Karpas-422 (cell line): ENCODE results near the gene ITPR1. TPM values are rescaled to one million over a fixed set of nuclear protein-coding genes. Genes with fewer than 3 reads are reported as not detected.
"Not testable (repeated sequence)": the region's sequence is repeated elsewhere in the genome, so short reads cannot be mapped to it uniquely, and the experiment has no call there.

Experiments
- DNase-seq: peaks from one replicate; pipeline ENCODE4 v3.0.0-alpha.2; 2015
- H2AFZ ChIP-seq: fragments of 200-600 bp; sonication (generic); 2 replicates; pipeline ENCODE4 v1.6.1; 2014; ENCODE audit warnings: antibody characterized with exemption, low read length, mixed read lengths
- H3K27ac ChIP-seq: fragments of 200-600 bp; sonication (generic); 2 replicates; pipeline ENCODE4 v1.5.1; 2014; ENCODE audit warnings: mild to moderate bottlenecking, low read length, moderate library complexity
- H3K27me3 ChIP-seq: fragments of 200-600 bp; sonication (generic); 2 replicates; pipeline ENCODE4 v1.6.1; 2014; ENCODE audit warnings: low read length, mixed read lengths
- H3K36me3 ChIP-seq: fragments of 200-600 bp; sonication (generic); 2 replicates; pipeline ENCODE4 v1.6.1; 2014; ENCODE audit warnings: low read length, mixed read lengths; ENCODE audit not compliant: insufficient read depth
- H3K4me1 ChIP-seq: fragments of 200-600 bp; sonication (generic); 2 replicates; pipeline ENCODE4 v1.6.1; 2014; ENCODE audit warnings: mild to moderate bottlenecking, low read length, mixed read lengths
- H3K4me2 ChIP-seq: fragments of 200-600 bp; sonication (generic); 2 replicates; pipeline ENCODE4 v1.6.1; 2014; ENCODE audit warnings: low read length, low read depth, mild to moderate bottlenecking; ENCODE audit not compliant: poor library complexity, severe bottlenecking
- H3K4me3 ChIP-seq: fragments of 200-600 bp; sonication (generic); 2 replicates; pipeline ENCODE4 v1.5.1; 2014; ENCODE audit warnings: mild to moderate bottlenecking, antibody characterized with exemption, low read length, mixed read lengths
- H3K79me2 ChIP-seq: fragments of 200-600 bp; sonication (generic); 2 replicates; pipeline ENCODE4 v1.6.1; 2014; ENCODE audit warnings: mild to moderate bottlenecking, low read length, mixed read lengths
- H3K9ac ChIP-seq: fragments of 200-600 bp; sonication (generic); 2 replicates; pipeline ENCODE4 v1.6.0; 2014; ENCODE audit warnings: low read length
- H3K9me2 ChIP-seq: fragments of 200-600 bp; sonication (generic), shearing (Covaris generic); replicated peaks from 2 replicates; pipeline ENCODE4 v1.6.0; 2014; ENCODE audit warnings: mild to moderate bottlenecking, low read length, moderate library complexity; ENCODE audit not compliant: insufficient read depth
- H3K9me3 ChIP-seq: fragments of 300-700, 200-600 bp; sonication (generic); 2 replicates; pipeline ENCODE4 v1.6.1; 2014; ENCODE audit warnings: low read length, mixed read lengths
- H4K20me1 ChIP-seq: fragments of 200-600 bp; sonication (generic); 2 replicates; pipeline ENCODE4 v1.6.1; 2014; ENCODE audit warnings: mild to moderate bottlenecking, antibody characterized with exemption, low read length, low read depth; ENCODE audit not compliant: insufficient read depth
- total RNA-seq: library from RNA; depleted of rRNA; stranded (reverse); fragments of >200 nt; shearing (Covaris generic); gene quantifications from 2 replicates; pipeline ENCODE4 v1.2.3, GENCODE V29; 2014; ENCODE audit warnings: low replicate concordance

The ITPR1 gene
- total RNA-seq, 1 experiment from 2014 or later = 18.2 TPM

GRCh38 chr3:4759689-4760312, 266.7 kb downstream of the ITPR1 start:
- no peak for DNase-seq
- no peak overlapping the region for H3K4me3 ChIP-seq
- H3K4me2 ChIP-seq = no peak overlapping the region
- no peaks in the 10 kb centered on the region for H3K9me2 ChIP-seq
- no peaks in the 10 kb centered on the region for H3K4me1 ChIP-seq
- no peak overlapping the region for H2AFZ ChIP-seq
- H3K27ac ChIP-seq = no peak overlapping the region
- no peak overlapping the region for H3K9ac ChIP-seq
- no peaks in the 10 kb centered on the region for H4K20me1 ChIP-seq
- no peaks in the 10 kb centered on the region for H3K79me2 ChIP-seq
- no peaks in the 10 kb centered on the region for H3K9me3 ChIP-seq
- no peaks in the 10 kb centered on the region for H3K27me3 ChIP-seq
- H3K36me3 ChIP-seq = no peaks in the 10 kb centered on the region

GRCh38 chr3:4761759-4762158, 268.6 kb downstream of the ITPR1 start:
- no peaks in the 10 kb centered on the region for H3K27me3 ChIP-seq
- no peak overlapping the region for H3K4me2 ChIP-seq
- DNase-seq = no peak
- no peaks in the 10 kb centered on the region for H3K9me3 ChIP-seq
- H3K79me2 ChIP-seq = no peaks in the 10 kb centered on the region
- no peaks in the 10 kb centered on the region for H3K36me3 ChIP-seq
- H3K9ac ChIP-seq = no peak overlapping the region
- no peak overlapping the region for H3K27ac ChIP-seq
- no peak overlapping the region for H3K4me3 ChIP-seq
- no peaks in the 10 kb centered on the region for H3K4me1 ChIP-seq
- H2AFZ ChIP-seq = no peak overlapping the region
- H4K20me1 ChIP-seq = no peaks in the 10 kb centered on the region
- no peaks in the 10 kb centered on the region for H3K9me2 ChIP-seq

GRCh38 chr3:4762481-4763230, 269.5 kb downstream of the ITPR1 start:
- H3K9me3 ChIP-seq, H3K4me1 ChIP-seq, H3K79me2 ChIP-seq, H4K20me1 ChIP-seq, H3K36me3 ChIP-seq, H3K4me3 ChIP-seq, H3K9me2 ChIP-seq, DNase-seq, H2AFZ ChIP-seq, H3K9ac ChIP-seq, H3K27ac ChIP-seq, H3K4me2 ChIP-seq, H3K27me3 ChIP-seq: not testable (repeated sequence)

- Histone ChIP-seq H3K4me3 (no peak overlapping the region), H3K9me2 (no peaks in the 10 kb centered on the region), H3K9ac (no peak overlapping the region), H3K36me3 (no peaks in the 10 kb centered on the region), H3K27me3 (no peaks in the 10 kb centered on the region), H4K20me1 (no peaks in the 10 kb centered on the region), H3K9me3 (no peaks in the 10 kb centered on the region), H3K4me2 (no peak overlapping the region), H2AFZ (no peak overlapping the region), H3K27ac (no peak overlapping the region), H3K4me1 (no peaks in the 10 kb centered on the region), H3K79me2 (no peaks in the 10 kb centered on the region)
- no peak for DNase-seq
These were observed 270.6 kb downstream of the ITPR1 start for GRCh38 chr3:4763604-4764247.

GRCh38 chr3:4765212-4765611, 272.1 kb downstream of the ITPR1 start:
- no peak for DNase-seq
- Histone ChIP-seq H4K20me1 (no peaks in the 10 kb centered on the region), H3K79me2 (no peaks in the 10 kb centered on the region), H3K9me2 (no peaks in the 10 kb centered on the region), H3K36me3 (no peaks in the 10 kb centered on the region), H3K4me1 (no peaks in the 10 kb centered on the region), H3K9ac (no peak overlapping the region), H3K4me2 (no peak overlapping the region), H3K27me3 (no peaks in the 10 kb centered on the region), H3K9me3 (no peaks in the 10 kb centered on the region), H2AFZ (no peak overlapping the region), H3K27ac (no peak overlapping the region), H3K4me3 (no peak overlapping the region)

GRCh38 chr3:4766263-4766662, 273.1 kb downstream of the ITPR1 start:
- Histone ChIP-seq H3K27me3 (no peaks in the 10 kb centered on the region), H3K79me2 (no peaks in the 10 kb centered on the region), H3K9me2 (no peaks in the 10 kb centered on the region), H3K36me3 (no peaks in the 10 kb centered on the region), H3K9me3 (no peaks in the 10 kb centered on the region), H3K4me1 (no peaks in the 10 kb centered on the region), H3K4me3 (no peak overlapping the region), H4K20me1 (no peaks in the 10 kb centered on the region), H3K27ac (no peak overlapping the region), H3K9ac (no peak overlapping the region), H3K4me2 (no peak overlapping the region), H2AFZ (no peak overlapping the region)
- DNase-seq = no peak

GRCh38 chr3:4766716-4767499, 273.8 kb downstream of the ITPR1 start:
- Histone ChIP-seq H4K20me1 (no peaks in the 10 kb centered on the region), H3K9me2 (no peaks in the 10 kb centered on the region), H3K4me3 (no peak overlapping the region), H3K9ac (no peak overlapping the region), H3K9me3 (no peaks in the 10 kb centered on the region), H3K36me3 (no peaks in the 10 kb centered on the region), H3K4me1 (no peaks in the 10 kb centered on the region), H3K4me2 (no peak overlapping the region), H3K27ac (no peak overlapping the region), H3K79me2 (no peaks in the 10 kb centered on the region), H2AFZ (no peak overlapping the region), H3K27me3 (no peaks in the 10 kb centered on the region)
- DNase-seq = no peak

- no peak overlapping the region for H3K4me2 ChIP-seq
- H4K20me1 ChIP-seq = no peaks in the 10 kb centered on the region
- H3K4me3 ChIP-seq = no peak overlapping the region
- no peaks in the 10 kb centered on the region for H3K9me2 ChIP-seq
- no peak for DNase-seq
- no peaks in the 10 kb centered on the region for H3K36me3 ChIP-seq
- no peaks in the 10 kb centered on the region for H3K27me3 ChIP-seq
- no peaks in the 10 kb centered on the region for H3K4me1 ChIP-seq
- H2AFZ ChIP-seq = no peak overlapping the region
- H3K9me3 ChIP-seq = no peaks in the 10 kb centered on the region
- H3K27ac ChIP-seq = no peak overlapping the region
- no peaks in the 10 kb centered on the region for H3K79me2 ChIP-seq
- no peak overlapping the region for H3K9ac ChIP-seq
These were observed 274.9 kb downstream of the ITPR1 start for GRCh38 chr3:4768021-4768420.
